Right lobe of liver (tissue), 6 donors: ENCODE measurements around the gene VMP1. TPM values are rescaled to one million over a fixed set of nuclear protein-coding genes. Genes with fewer than 3 reads are reported as not detected.
"Not testable (repeated sequence)": the region's sequence is repeated elsewhere in the genome, so short reads cannot be mapped to it uniquely, and the experiment has no call there.

Source experiments
- ATAC-seq, 4 donors: fragments of 200-7000 bp; cut with Tn5 transposase; one replicate each; pipeline ENCODE4 v1.9.1; 2020; ENCODE audit warnings: mild to moderate bottlenecking in 4 of 4, moderate library complexity in 4 of 4
- DNase-seq, 3 donors: peaks; one replicate each; pipeline ENCODE4 v3.0.0-alpha.2; 2020
- H3K27ac ChIP-seq, 3 donors: fragments of 200-600 bp; one replicate each; pipeline ENCODE4 v1.8.0; 2022
- H3K27me3 ChIP-seq, 2 donors: fragments of 200-600 bp; one replicate each; pipeline ENCODE4 v1.8.0; 2022
- H3K36me3 ChIP-seq, 4 donors: fragments of 200-600 bp; sonication (generic) in 1 of 4; one replicate each; pipeline versions ENCODE4 v1.5.1 to v1.8.0; 2017 to 2022; ENCODE audit warnings: control low read depth in 1 of 4
- H3K4me1 ChIP-seq, 4 donors: fragments of 200-600 bp; sonication (generic) in 1 of 4; one replicate each; pipeline versions ENCODE4 v1.5.1 to v1.8.0; 2017 to 2022; ENCODE audit warnings: control low read depth in 1 of 4
- H3K4me3 ChIP-seq, 3 donors: fragments of 200-600 bp; one replicate each; pipeline ENCODE4 v1.8.0; 2022
- H3K9me3 ChIP-seq, 4 donors: fragments of 200-600 bp; sonication (generic) in 1 of 4; one replicate each; pipeline versions ENCODE4 v1.5.1 to v1.8.0; 2017 to 2022; ENCODE audit warnings: control low read depth in 1 of 4
- POLR2A ChIP-seq: fragments of 450-650 bp; IDR thresholded peaks from one replicate; pipeline ENCODE4 v1.6.1; 2017; ENCODE audit warnings: antibody characterized with exemption, mild to moderate bottlenecking
- WGBS: methylation state at CpG from one replicate; pipeline ENCODE4 v1.1.6; 2018; ENCODE audit warnings: low coverage, low lambda C conversion rate; ENCODE audit not compliant: insufficient coverage; ENCODE audit errors: missing lambda C conversion rate; 5-methylcytosine and 5-hydroxymethylcytosine counted together
- intact Hi-C, 2 donors: fragments of 100-400 bp; cut with DNase I; formaldehyde crosslinking; loops; one replicate each; pipeline versions ENCODE4 v1.11.2 to v1.14.1; 2022
- total RNA-seq, 6 experiments: library from RNA; depleted of rRNA in 2 of 6; stranded (reverse); fragments of >200 nt in 2 of 6; fragmentation: NEBNext Ultra II Directional in 3 of 6; extraction: Animal tissue kit (Norgen Biotek cat#: 25700) in 3 of 6; gene quantifications; one replicate each; pipeline versions ENCODE4 v1.1.0 to v1.2.4, GENCODE V29; 2016 to 2023
- TF ChIP-seq, protein P1 (sequence below), 4 donors: fragments of 200-600 bp in 3 of 4; fragments of 450-650 bp in 1 of 4; IDR thresholded peaks; one replicate each; pipeline versions ENCODE4 v1.5.1 to v1.8.0; 2016 to 2022; ENCODE audit warnings: antibody characterized with exemption in 4 of 4, mild to moderate bottlenecking in 2 of 4
- donor health status: DM: no; HTN: yes; CAD: no.
- donor health status: DM: no; HTN: no; CAD: no.
- donor health status: DM: no; HTN: no; CAD: no.
- donor health status: DM: no; HTN: yes; CAD: no.
- donor health status: DM: no; HTN: yes; CAD: no.

Gene VMP1
- total RNA-seq, 6 experiments from 2014 or later, result 56.9 to 247 (median 160) TPM

DNA sequence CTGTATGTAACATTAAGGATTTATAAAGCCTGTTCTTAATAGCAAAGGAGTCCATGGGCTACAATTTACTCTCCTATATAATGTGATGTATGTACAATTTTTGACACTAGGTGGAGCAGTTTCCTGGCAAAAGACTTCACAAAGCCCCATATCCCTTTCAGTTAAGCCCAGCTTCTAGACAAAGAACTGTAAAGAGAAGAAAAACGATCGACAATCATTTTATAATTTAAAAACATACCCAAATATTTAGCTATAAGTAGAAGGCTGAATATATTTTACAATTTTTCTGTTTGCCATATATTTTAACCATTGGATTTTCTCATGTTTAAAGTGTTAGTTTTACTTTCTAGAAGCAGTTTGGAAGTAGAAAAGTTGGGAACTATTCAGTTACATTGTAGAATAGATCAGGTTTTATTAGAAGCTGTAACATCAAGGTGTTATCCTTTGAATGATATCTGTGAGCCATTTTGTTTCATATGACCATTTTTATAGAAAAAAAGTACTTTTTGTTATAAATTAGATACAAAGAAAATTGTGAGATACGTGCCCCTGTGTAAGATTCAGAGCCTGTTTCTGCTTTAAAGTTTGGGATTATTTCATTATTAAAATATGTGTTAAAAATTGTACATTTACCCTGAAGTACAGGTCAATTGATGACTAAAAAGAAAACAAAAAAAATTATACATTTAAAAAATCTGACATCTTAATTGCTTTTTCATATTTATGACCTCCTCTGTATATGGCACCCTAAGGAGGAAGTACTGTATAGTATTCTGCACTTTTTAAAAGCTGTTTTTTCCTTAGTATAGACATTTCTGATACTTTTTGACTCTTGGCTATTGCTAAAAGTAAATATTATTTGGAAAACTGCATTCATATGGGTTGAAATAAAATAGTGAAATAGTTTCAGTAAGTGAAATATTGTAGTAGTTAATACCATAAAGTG lies 46.3 kb downstream of the VMP1 start:
- Histone ChIP-seq H3K27me3 (no peaks in the 10 kb centered on the region), H3K27ac (peak overlapping the region in 2 of 3 donors; percentile 25 to 74), H3K9me3 (no peaks in the 10 kb centered on the region), H3K4me3 (no peak overlapping the region), H3K4me1 (peaks cover 0 to 8% (median 2%) of the 10 kb centered on the region in 4 donors), H3K36me3 (no peaks in the 10 kb centered on the region)
- no peak for DNase-seq
- intact Hi-C loops, result no loop called here
- WGBS, result 27% methylated on average over 3 of the region's 3 CpGs
- ATAC-seq, result peak; percentile 78 to 91 (median 86)
- TF ChIP-seq POLR2A, result no peak
- TF ChIP-seq, protein P1, sequence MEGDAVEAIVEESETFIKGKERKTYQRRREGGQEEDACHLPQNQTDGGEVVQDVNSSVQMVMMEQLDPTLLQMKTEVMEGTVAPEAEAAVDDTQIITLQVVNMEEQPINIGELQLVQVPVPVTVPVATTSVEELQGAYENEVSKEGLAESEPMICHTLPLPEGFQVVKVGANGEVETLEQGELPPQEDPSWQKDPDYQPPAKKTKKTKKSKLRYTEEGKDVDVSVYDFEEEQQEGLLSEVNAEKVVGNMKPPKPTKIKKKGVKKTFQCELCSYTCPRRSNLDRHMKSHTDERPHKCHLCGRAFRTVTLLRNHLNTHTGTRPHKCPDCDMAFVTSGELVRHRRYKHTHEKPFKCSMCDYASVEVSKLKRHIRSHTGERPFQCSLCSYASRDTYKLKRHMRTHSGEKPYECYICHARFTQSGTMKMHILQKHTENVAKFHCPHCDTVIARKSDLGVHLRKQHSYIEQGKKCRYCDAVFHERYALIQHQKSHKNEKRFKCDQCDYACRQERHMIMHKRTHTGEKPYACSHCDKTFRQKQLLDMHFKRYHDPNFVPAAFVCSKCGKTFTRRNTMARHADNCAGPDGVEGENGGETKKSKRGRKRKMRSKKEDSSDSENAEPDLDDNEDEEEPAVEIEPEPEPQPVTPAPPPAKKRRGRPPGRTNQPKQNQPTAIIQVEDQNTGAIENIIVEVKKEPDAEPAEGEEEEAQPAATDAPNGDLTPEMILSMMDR (IDR thresholded peaks at IDR 0.05), result peak; percentile 74 to 85 (median 76)

DNA sequence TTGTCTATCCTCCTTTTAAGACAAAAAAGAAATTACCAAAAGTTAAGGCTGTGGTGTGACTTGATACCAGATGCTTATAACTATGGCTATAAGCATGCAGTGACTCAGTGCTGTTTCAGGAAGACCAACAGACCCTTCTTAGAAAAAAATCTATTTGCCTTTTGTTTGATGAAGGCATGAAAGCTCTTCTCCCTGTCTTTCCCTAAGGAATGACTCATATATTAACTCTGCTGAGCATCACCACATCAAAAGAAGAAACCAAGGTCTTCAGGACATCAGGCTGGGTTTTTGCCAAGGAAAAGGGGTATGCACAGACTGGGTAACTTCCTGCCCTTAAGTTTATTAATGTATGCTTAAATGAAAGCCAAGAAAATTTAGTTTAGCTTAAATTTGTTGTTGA lies 47.1 kb downstream of the VMP1 start:
- peak in 1 of 4 donors; percentile 10 for ATAC-seq
- no peaks in the 10 kb centered on the region for H3K9me3 ChIP-seq
- no peak overlapping the region for H3K4me3 ChIP-seq
- no peaks in the 10 kb centered on the region for H3K36me3 ChIP-seq
- no peak for DNase-seq
- H3K4me1 ChIP-seq, result peaks cover 0 to 8% (median 2%) of the 10 kb centered on the region in 4 donors
- no peaks in the 10 kb centered on the region for H3K27me3 ChIP-seq
- intact Hi-C loops, result no loop called here
- H3K27ac ChIP-seq, result peak overlapping the region in 1 of 3 donors; percentile 74
- no peak for TF ChIP-seq POLR2A
- TF ChIP-seq, protein P1 (IDR thresholded peaks at IDR 0.05), result no peak

DNA sequence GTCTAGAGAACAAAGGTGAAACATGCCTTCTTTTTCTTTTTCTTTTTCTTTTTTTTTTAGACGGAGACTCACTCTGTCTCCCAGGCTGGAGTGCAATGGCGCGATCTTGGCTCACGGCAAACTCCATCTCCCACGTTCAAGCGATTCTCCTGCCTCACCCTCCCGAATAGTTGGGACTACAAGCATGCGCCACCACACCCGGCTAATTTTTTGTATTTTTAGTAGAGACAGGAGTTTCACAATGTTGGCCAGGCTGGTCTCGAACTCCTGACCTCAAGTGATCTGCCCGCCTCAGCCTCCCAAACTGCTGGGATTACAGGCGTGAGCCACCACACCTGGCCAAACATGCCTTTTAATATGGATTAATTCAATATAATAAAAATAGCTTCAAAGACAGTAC lies 47.6 kb downstream of the VMP1 start:
- ATAC-seq, H3K27ac ChIP-seq, H3K27me3 ChIP-seq, DNase-seq, H3K9me3 ChIP-seq, H3K4me3 ChIP-seq, H3K36me3 ChIP-seq, intact Hi-C loops, H3K4me1 ChIP-seq: not testable (repeated sequence)
- 87% methylated on average over 11 of the region's 12 CpGs for WGBS

DNA sequence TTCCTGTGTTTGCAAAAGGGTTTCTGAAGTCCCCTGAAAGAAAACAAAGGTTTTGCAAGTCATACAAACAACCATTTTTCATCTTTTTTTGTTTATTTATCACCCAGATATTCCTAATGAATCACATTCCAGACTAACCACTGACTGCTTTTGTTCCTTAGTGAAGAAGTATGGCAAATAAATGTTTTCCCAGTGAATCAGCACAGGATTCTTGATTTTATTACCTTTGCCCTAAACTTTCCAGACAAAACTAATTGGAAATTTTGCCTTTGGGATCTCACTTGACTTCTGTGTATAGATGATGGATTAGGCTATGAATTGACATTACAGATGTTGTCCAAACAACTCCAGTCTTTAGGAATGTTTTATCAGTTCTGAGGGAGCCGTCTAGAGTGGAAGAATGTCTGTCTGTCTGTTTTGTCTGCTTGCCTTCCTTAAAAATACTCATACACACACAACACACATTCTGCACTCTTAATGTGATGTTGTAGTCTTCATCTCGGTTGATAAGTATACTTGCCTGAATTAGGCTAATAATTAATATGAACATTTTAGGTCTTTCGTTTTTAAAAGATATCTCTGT lies 48.9 kb downstream of the VMP1 start:
- Histone ChIP-seq H3K9me3 (no peaks in the 10 kb centered on the region), H3K4me3 (no peak overlapping the region), H3K27me3 (no peaks in the 10 kb centered on the region), H3K36me3 (no peaks in the 10 kb centered on the region), H3K27ac (peak overlapping the region in 1 of 3 donors; percentile 6), H3K4me1 (no peaks in the 10 kb centered on the region)
- WGBS, result 48% methylated on average over 3 of the region's 3 CpGs
- intact Hi-C loops, result no loop called here
- TF ChIP-seq POLR2A, result no peak
- TF ChIP-seq, protein P1 (IDR thresholded peaks at IDR 0.05), result no peak
- DNase-seq (no peak), ATAC-seq (no peak)

DNA sequence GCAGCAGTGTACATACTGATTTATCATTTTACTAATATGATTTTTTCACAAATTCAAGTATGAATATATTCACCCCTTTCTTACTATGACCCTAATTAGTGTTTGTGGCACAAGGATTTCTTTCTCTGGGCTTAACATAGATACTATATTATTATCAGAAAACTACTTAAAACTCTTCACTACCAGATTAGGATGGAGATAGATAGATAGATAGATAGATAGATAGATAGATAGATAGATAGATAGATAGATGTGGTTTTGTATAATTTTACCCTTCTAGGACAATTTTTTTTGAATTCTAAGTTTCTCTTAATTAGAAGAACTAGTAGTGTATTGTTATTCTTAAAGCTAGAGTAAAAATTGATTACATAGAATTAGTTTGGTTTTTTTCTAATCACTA lies 49.6 kb downstream of the VMP1 start:
- no peaks in the 10 kb centered on the region for H3K4me1 ChIP-seq
- intact Hi-C loops, result no loop called here
- H3K4me3 ChIP-seq, result no peak overlapping the region

More for the DNA sequence above, 49.6 kb downstream of the VMP1 start:
- TF ChIP-seq, protein P1 (IDR thresholded peaks at IDR 0.05), result no peak
- no peak for TF ChIP-seq POLR2A
- no peaks in the 10 kb centered on the region for H3K36me3 ChIP-seq
- DNase-seq (no peak), ATAC-seq (no peak)
- H3K27me3 ChIP-seq, result no peaks in the 10 kb centered on the region
- no peak overlapping the region for H3K27ac ChIP-seq
- H3K9me3 ChIP-seq, result no peaks in the 10 kb centered on the region
